A172 (cell line): Measurements from ENCODE around the gene PPWD1. TPM values are rescaled to one million over a fixed set of nuclear protein-coding genes. Genes with fewer than 3 reads are reported as not detected.

ENCODE experiments used
- DNase-seq: peaks from one replicate; pipeline ENCODE4 v3.0.0-alpha.2; 2015; ENCODE audit warnings: low spot score
- total RNA-seq: library from RNA; depleted of rRNA; stranded (reverse); fragments of >200 nt; shearing (Covaris generic); gene quantifications from 2 replicates; pipeline ENCODE4 v1.2.3, GENCODE V29; 2014; rRNA removed

The PPWD1 gene
- total RNA-seq, 1 experiment from 2014 or later: 47.1 TPM

DNA sequence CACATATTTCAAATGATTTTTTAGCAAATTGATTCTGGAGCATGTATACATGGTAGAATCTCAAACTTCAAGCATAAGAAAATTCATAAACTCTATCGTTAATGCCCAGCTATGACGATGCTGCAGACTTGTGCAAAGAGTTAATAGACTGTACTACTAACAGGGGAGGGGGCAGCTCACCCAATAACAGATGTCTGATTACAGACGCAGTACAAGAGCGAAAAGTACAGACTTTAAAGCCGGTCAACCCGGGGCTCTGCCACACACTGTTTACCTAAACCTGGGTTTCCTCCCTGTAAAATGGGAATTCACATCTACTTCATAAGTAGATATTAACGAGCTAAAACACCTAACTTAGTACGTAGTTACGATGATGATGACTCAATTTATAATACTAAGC, 60.4 kb downstream of the PPWD1 start:
- peak; percentile 8 for DNase-seq

- DNase-seq: peak; percentile 92
Observed at GRCh38 chr5:65624025-65624570, 61.0 kb downstream of the PPWD1 start, which contains the start of gene TRIM23. TRIM23 (minus strand) TSS chr5:65624333; CDS start chr5:65624274, 59 bp downstream.

- DNase-seq: peak; percentile 87
Observed at GRCh38 chr5:65624571-65625555, 61.8 kb downstream of the PPWD1 start, which contains the start of the genes SHLD3 and TRAPPC13. SHLD3 (plus strand) TSS chr5:65625027; CDS start chr5:65629588, 4,561 bp downstream. TRAPPC13 (plus strand) TSS chr5:65625027; CDS start chr5:65625061, 34 bp downstream.

DNA sequence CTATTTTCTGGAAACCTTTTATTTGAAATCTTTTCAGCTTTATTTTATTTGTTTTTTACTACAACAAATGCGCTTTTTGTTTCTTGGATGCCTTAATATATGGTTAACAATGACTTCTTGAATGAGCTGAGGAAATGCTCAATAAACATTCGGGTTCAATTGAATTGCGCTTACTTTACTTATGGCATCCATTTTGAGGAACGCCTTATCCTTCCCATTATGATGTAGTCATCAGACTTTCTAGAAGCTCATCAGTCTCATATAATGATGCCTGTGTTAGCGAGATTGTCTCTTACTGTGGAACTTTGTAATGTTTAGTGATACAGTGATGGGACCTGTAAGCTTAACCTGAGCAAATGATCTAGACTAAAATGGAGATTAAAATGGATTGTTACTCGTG, 62.6 kb downstream of the PPWD1 start:
- DNase-seq: peak; percentile 10

- no peak for DNase-seq
Observed at GRCh38 chr5:65630981-65631380, 67.9 kb downstream of the PPWD1 start.

Other genes starting within 250 kb of the PPWD1 start
- 15.9 and 21.1 TPM in 2 replicates for gene ADAMTS6, start 81.4 kb upstream of the PPWD1 start, total RNA-seq
- 97.1 and 109 TPM in 2 replicates for gene CENPK, start 128 bp upstream of the PPWD1 start, total RNA-seq
- gene TRIM23, start 61.0 kb downstream of the PPWD1 start, total RNA-seq: 22.1 and 23.2 TPM in 2 replicates
- gene SHLD3, start 61.7 kb downstream of the PPWD1 start, total RNA-seq: 9.0 and 11.4 TPM in 2 replicates
- gene TRAPPC13, start 61.7 kb downstream of the PPWD1 start, total RNA-seq: 45.8 and 52.1 TPM in 2 replicates
- 17.7 and 20.2 TPM in 2 replicates for gene SGTB, start 158.8 kb downstream of the PPWD1 start, total RNA-seq
- 48.9 and 54.7 TPM in 2 replicates for gene NLN, start 158.9 kb downstream of the PPWD1 start, total RNA-seq